DMS53 (cell line): Measurements from ENCODE around the gene IDUA.
A peak's percentile ranks its signal among the peaks of the same experiment; 100 is the strongest.

Experiments used
- DNase-seq: peaks from one replicate; lab custom pipeline; 2025; lab: John Stamatoyannopoulos, UW

IDUA gene

DNA sequence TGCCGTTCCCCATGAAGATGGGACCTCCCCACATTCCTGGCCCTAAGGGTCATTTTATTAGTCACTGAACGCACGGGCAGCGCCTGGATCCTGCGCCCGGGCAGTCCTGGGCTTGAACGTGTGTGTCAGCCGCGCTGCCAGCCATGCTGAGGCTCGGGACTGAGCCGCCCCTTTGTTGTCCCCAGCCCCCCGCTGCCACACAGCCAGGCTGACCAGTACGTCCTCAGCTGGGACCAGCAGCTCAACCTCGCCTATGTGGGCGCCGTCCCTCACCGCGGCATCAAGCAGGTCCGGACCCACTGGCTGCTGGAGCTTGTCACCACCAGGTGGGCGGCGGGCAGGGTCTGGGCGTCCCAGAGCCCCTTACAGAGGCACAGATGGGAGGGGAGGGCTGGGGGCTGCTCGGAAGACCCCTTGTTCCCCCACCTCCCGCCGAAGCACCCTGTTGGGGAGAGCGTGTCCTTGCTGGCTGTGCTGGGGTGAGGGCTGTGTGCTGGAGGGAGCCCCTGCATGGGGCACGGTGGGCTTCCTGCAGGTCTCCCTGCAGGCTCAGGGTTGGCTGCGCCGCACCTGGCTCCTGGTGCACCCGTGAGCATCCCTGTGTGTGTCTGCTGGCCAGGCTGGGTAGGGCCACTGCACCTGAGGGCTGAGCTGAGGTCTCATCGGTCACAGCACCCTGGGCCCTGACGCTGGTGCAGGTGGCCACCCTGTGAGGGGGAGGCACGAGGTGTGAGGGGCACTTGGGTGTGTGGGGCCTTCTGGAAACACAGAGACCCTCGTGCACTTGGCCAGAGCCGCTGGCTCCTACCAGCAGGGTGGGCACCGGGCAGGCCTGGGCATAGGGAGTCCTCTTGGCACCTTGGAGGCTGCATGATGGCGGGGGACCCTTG, 1.0 kb downstream of the IDUA start:
- no peak for DNase-seq

DNA sequence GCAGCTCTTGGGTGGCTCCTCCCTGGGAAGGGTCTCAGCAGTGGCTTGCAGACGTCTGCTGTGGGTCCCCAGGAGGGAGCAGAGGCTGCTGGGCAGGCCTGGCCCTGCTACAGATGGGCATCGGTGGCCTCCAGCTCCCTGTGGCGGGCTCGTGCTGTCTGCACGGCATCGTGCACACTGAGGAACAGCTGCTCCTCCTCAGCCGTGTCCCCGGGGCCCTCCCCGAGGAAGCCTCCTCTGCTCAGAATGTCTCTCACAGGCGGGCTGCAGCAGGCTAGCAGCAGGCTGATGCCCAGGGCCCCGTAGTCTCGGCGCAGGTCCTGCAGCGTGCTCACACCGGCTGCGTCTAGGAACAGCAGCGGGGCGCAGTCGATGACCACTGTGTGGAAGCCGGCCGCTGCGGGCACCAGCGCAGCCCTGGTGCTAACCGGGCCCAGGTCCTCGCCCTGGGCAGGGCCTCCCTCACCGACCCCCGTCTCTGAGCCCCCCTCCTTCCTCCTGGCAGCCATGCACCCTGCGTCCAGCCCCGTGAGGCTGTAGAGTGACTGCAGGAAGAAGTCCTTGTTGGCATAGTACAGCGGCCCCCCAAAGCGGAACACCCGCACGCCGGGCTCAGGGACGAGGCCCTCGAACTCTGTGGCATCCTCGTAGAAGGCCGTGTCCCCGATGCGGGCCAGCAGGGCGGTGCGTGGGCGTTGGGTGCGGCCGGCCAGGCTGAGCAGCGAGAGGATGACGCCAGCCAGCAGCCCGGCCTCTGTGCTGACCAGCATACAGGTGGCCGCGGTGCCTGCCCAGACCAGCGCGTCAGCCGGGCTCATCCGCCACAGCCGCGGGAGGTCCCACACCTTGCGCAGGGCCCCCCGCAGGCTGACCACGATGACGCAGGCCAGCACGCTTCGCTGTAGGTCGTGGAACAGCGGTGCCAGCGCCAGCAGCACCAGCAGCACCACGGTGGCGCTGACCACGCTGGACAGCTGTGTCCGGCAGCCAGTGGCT, 2.2 kb downstream of the IDUA start:
- no peak for DNase-seq

DNA sequence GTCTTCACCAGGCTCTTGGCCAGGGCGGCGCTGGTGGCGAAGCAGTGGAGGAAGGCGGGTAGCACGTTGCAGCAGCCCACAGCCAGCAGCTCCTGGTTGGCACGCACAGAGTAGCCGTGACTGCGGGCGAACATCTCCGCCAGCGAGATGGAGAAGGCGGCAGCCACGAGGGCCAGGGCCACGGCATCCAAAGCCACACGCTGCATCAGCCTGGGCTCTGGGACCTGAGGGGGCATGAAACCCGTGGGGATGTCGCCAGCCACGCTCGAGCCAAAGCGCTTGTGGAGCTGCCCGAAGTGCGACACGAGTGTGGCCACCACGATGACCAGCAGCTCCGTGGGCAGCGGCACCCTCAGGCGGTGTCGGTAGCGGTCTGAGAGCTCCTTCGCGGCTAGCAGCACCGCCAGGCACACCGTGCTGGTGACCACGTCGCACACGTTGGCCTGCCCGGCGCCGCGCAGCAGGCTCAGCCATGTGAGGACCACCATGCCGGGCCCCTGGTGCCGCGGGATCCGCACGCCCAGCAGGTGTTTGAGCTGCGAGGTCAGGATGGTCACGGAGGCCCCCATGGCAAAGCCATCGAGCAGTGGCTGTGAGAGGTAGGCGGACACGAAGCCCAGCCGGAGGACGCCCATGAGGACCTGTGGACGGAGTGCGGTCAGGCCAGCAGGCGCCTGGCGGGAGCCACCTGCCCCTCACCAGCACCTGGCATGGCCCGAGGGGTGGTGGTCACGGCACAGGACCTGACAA, 3.1 kb downstream of the IDUA start:
- DNase-seq = no peak

DNA sequence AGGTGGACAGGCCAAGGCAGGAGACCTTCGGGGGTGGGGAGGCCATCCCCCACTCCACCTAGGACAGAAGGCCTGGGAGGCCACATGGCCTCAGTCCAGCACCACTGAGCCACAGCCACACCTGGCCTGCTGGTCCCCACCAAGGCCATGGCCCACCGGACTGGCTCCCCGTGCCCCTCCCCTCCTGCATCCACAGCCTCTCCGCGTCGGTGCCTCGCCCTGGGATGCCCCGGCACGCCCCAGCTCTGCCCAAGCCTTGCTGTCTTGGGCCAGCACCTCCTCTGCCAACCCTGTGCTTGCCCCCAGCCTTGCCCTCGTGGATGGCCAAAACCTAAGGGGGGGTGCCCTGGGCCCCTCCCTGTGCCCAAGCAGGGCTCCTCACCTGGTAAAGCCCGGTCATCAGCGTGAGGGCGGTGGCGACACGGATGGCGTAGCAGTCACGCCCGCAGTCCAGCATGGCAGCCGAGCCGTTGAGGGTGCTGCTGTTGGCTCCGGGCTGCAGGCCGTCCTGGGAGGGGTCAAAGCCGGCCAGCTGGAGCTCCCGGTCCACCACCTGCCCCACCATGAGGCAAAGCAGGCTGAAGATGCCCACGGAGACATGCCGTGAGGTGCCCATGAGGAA, 4.0 kb downstream of the IDUA start:
- DNase-seq = no peak

DNA sequence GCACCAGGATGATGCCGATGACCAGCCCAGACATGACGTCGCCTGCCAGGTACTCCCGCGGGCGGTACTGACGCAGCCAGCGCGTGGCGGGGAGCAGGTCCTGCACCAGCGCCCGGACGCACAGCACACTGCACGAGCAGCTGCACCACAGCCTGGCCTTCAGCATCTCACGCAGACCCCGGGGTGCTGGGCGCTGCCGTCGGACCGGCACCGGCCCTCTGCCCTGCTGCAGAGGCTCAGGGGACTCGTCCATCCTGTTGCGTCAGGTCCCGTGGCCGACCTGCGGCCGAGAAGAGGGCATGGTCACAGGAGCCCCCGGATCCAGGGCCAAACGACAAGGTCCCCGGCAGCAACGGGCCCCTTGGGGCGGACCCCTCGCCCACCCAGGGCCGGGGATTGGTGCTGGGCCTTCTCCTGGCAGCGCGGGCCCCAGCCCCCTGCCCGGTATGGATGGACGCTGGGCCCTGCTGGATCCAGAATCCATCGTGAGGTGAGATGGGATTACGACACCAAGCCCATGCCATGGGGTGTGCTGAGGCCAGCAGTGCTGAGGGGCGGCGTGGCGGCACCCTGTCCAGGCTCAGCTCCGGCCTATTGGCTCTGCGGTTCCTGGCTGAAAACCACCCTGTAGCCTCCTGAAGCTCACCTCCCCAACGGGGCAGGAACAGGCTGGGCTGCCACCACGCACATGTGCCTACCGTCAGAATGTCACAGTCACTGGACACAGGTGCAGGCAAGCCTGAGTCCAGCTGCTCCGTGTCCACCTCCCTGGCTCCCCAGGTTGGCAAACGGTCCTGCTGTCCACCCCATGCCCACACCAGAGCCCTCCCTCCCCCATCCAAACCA, 4.8 kb downstream of the IDUA start:
- DNase-seq = peak; percentile 67

DNA sequence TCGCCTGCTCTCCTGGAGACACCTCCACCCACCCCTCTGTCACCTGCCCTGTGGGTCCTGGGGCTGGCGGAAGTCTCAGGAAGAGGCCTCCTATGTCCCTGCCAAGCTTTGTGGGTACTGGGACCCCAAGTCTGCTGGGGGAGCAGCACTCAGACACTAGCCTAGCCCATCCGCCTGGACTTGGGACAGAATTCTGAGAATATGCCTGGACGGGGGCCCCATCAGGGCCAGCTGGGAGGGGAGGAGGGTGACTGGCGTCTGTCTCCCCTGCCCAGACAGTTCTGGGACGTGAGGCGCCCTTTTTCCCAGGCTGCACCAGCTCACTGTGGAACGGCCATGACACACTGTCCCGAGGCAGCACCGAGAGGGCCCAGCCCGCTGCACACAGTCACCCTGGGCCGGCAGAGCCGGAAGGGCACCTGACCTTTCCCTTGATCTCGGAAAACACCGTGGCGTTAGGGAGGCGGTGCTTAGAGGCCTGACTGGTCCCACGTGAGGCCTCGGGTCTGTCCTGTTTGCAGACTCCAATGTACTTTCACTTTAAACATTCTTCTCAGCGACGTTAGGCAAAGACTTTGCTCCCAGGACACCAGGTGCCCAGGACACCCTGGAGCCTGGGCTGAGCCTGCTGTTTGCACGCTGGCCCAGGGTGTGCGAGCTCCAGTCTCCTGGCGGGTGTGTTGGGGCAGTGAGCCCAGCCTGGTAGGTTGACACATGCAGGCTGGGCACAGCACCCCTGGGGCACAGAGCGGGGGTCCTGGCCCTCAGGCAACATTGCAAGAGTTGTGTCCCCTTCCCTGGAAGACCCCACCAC, 5.7 kb downstream of the IDUA start:
- DNase-seq = peak; percentile 98

DNA sequence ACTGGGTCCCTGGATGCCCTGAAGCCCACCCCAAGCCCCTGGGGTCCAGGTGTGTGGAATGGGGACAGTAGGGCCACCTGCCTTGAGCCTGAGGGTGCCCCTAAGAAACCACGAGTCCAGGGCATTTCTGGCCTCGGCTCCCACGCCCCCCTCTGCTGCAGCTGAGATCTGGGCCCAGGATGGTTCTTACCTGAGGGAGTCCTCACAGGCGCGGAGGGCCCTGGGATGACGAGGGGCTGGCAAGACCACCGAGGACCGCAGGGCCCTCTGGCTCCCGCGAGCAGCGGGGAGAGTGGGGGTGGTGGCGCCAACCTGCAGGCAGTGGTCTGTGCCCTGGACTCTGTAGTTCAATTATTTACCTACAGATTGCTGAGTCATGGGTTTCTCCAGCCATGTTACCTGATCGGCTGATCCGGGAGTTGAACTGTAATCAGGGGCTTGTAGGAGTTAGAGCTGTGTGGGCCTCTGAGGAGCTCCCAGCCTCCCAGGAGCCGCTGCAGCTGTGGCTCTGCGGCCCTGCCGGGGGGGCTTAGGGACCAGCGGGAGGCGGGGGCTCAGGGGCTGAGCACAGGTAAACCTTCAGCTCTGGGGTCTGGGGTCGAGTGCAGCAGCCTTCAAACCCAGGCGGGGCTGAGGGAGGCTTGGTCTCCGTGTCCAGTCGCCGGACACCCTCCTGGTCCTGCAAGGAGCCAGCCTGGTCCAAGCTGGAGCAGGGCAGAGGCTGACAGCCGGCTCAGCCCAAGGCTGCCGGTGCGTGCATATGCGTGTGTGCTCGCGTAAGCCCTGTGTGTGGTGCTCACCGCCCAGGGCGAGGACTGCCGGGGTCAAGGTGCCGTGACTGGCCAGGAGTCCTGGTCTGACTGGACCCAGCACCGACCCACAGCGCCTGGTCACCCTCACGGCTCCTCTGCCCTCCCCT, 6.5 kb downstream of the IDUA start, which contains the start of gene SLC26A1:
Gene SLC26A1, minus strand, starts transcription at position 294 of the 919 bp plus-strand sequence. CDS start 1,701 bp downstream, outside the sequence.
- peak; percentile 94 for DNase-seq

DNA sequence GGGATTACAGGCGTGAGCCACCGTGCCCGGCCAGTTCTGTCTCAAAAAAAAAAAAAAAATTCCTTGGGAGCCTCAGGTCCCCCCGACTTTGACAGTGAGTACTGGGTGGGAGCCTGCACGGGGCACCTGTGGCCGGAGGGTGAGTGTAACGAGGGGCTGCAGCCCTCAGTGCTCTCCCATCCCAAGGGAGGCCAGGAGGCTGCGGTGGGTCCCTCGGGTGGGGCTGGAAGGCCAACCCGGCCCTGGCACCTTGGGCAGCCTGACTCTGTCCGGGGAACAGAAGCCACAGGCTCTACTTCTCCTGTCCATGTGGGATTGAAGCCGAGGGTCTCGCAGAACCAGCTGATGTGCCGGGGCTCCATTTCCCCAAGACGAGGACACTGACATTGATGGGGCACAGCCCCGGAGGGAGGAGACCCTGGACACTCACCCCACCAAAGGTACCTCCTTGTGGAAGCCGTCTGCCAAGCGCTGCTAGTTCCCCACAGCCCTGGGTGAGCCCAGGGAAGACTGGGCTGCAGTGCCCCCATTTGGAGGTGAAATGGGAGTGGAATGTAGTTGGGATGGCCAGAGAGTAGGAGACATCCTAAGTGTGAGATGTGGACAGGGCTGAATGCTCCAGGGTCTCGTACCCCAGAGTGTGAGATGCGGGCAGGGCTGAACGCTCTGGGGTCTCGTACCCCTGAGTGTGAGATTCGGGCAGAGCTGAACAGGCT, 8.6 kb downstream of the IDUA start:
- no peak for DNase-seq

DNA sequence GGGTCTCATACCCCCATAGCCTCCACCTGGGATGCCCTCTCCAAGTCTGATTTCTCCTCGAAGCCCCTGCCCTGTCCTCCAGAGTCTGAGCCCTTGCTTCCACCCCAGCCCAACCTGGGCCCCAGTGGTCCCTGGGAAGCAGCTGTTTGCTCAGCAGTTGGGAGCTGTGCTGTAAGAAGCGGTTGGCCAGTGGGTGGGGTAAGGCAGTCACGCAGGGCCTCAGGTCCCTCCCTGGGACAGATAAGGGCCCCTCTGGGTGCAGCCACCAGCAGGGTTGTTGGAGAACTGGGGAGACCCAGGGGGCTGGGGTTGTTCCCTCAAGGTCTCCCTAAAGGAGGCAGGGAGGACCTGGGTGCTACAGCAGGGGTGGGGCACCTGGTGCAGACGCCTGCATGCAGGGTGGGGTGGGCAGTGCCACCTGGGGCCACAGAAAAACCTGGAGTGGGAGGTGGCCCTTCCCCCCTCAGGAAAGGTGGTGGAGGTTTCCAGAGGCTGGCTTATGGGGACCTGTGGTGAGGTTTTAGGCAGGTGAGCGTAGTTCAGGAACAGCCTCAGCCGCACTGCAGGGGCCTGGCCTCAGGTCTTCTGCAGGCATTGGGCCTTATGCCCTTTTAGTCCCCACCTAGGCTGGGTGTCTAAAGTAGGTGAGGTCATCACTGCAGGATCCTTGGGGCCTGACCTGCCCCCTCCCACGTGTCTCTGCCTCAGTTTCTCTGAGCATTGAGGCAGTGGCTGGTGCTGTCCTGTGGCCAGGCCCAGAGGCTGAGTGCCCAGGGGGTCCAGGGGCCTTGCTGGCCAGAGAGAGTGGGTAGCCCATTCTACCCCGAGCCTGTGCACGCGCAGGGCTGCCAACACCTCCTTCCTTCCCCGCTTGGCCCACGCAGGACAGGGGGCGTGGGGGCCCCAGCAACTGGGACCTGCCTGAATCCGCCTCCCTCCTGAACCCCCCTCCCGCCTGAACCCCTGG, 9.5 kb downstream of the IDUA start:
- DNase-seq = no peak

DNA sequence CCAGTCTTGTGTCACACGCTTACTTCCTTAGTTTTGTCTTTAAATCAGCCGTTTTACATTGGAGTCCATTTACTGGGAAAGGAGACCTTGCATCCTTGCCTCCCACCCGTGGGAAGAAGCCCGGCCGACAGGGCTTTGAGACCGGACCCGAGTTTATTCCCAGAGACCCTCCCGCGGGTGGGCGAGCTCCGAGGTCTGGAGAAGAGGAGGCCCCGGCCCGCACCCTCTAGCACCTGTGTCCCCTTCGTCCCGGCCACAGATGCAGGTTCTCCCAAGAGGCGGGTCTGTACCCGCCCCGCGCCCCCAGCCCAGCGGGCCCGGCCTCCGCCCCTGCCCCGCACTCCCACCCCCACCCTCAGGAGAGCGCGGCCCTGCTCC, 10.1 kb downstream of the IDUA start:
- no peak for DNase-seq

DNA sequence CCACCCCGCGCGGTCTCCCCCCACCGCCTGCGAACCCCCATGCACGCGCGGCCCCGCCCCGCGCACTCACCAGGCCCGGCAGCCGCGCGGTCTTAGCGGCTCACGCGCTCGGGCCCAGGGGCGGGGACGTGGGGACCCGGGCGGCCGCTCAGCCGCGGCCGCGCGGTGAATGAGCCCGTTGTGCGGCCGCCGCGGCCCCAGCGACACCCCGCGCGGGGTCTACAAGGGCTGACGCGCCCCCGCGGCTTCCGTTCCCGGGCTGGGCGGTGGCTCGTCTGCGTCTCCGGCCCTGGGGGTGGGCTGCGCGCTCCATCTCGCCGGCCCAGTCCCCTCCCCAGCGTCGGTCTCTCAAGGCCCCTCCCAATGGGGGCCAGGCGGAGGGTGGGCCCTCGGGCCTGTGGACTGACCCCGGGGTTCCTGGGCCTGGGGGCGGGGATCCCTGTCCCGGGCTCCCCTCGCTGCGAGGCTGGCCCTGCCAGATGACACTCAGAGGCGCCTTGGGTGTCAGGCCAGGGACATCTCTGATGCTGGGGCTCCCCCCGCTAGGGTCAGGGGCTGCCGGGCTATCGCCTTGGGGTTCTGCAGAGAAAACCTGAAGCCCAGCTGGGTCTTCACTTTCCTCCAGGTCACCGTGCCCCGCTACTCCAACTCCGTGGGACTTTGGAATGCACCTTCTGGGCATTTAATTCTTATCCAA, 10.7 kb downstream of the IDUA start:
- peak; percentile 76 for DNase-seq

DNA sequence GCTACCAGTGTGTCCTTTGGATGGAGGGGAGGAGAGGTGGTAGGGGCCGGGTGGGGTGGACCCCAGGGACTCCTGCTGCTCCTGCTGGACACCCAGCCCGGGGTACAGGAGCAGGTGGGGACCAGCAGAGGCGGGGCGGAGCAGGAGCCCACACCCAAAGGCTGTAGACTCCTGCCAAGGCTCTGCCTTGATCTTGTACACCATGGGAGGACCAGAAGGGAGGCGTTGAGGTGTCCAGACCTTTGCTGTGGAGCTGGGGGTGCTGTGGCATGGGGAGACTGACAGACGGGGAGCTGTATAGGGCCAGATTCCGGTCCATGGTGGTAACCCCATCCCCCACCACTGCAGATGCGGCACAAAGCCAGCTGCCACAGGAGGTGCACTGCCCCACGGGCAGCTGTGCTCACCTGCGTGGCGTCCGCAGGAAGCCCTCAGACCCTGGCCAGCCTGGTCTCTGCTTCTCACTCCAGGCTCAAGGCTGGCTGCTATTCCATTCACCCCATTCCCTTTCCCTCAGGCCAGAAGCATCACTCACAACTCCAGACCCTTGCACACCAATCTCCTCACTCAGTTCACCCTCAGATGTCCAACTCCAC, 11.3 kb downstream of the IDUA start:
- DNase-seq = peak; percentile 59

DNA sequence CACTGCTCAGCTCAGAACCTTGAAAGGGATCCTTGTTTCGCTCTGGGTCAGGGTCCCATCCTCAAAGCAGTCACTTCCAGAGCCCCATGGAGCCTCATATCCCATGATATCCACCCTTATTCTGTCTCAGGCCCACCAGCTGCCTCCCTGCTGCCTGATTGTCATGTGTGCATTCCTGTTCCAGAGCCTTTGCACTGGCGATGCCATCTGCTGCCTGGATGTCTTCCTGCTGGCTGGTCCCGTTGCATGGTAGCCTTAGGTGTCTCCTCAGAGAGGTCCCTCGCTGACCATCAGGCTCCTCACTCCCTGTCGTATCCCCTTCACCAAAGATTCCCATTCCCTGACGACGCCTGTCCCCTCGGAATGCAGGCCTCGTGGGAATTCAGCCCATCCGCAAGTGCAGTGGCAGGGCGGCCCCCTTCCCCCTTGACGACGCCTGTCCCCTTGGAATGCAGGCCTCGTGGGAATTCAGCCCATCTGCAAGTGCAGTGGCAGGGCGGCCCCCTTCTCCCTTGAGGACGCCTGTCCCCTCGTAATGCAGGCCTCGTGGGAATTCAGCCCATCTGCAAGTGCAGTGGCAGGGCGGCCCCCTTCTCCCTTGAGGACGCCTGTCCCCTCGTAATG, 12.5 kb downstream of the IDUA start:
- peak; percentile 76 for DNase-seq

DNA sequence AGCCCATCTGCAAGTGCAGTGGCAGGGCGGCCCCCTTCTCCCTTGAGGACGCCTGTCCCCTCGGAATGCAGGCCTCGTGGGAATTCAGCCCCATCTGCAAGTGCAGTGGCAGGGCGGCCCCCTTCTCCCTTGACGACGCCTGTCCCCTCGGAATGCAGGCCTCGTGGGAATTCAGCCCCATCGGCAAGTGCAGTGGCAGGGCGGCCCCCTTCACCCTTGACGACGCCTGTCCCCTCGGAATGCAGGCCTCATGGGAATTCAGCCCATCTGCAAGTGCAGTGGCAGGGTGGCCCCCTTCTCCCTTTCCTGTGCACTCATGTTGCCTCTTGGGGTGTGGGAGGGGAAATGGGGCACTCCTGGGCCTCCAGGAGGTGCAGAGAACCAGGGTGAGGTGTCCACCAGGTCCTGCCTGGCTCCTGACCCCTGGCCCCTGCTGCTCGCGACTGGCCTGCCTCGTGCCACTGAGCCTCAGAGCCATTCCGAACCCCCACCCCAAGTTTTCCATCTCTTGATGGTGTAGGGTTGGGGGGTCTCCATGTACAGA, 13.1 kb downstream of the IDUA start:
- DNase-seq = no peak

DNA sequence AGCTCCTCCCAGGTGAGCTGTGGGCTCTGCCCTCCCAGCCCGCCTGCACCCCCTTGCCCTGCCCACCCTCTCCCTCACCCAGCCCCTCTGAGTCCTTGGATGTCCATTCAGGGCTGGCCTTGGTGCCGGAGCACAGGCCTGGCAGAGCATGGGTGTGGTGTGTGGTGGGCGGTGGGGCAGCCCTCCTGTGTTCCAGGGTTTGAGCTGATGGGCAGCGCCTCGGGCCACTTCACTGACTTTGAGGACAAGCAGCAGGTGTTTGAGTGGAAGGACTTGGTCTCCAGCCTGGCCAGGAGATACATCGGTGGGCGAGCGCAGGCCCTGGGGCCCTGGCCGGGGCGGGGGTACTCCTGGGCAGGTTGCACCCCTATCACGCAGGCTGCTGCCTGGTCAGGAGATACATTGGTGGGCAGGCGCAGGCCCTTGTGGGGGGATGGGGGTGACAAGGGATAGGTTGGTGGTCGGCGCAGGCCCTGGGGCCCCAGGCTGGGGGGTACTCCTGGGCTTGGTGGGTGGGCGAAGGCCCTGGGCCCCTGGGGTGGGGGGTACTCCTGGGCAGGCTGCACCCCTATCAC, 13.9 kb downstream of the IDUA start:
- no peak for DNase-seq
